ENCODE results near the gene PTH2R. TPM values are rescaled to one million over a fixed set of nuclear protein-coding genes. Genes with fewer than 3 reads are reported as not detected.
"Not testable (repeated sequence)": the region's sequence is repeated elsewhere in the genome, so short reads cannot be mapped to it uniquely, and the experiment has no call there.

PTH2R gene
- polyA plus RNA-seq, 1 donor (not counting 4 experiments of a cell fraction or from before 2014, with no cell fraction given), result not detected

- no peaks in the 10 kb centered on the region for H3K4me1 ChIP-seq (ENCODE audit: control insufficient read depth, extremely low read depth, insufficient read depth, low read length)
- no peaks in the 10 kb centered on the region for H3K79me2 ChIP-seq (ENCODE audit: control insufficient read depth, insufficient read depth, low read length)
- no peaks in the 10 kb centered on the region for H4K20me1 ChIP-seq (ENCODE audit: control insufficient read depth, extremely low read depth, insufficient read depth, low read length)
- no peak for DNase-seq (ENCODE audit: low read depth, low spot score)
- no peaks in the 10 kb centered on the region for H3K9me1 ChIP-seq (ENCODE audit: control insufficient read depth, extremely low read depth, insufficient read depth, low read length)
- dilution Hi-C loops (cut with MboI; ENCODE audit: extremely low pct_ligation_motif_present, low sequenced_read_pairs), result no loop called here
- no peaks in the 10 kb centered on the region for H3K9me3 ChIP-seq (ENCODE audit: control insufficient read depth, low read depth, low read length)
- H3K27ac ChIP-seq (ENCODE audit: control insufficient read depth, insufficient read depth, low read length), result no peak overlapping the region
- no peaks in the 10 kb centered on the region for H3K36me3 ChIP-seq (ENCODE audit: control insufficient read depth in 2 of 2, extremely low read depth in 1 of 2, insufficient read depth in 2 of 2, low read length in 2 of 2)
- H3K4me2 ChIP-seq (ENCODE audit: control insufficient read depth, extremely low read depth, insufficient read depth, low read depth, low read length), result no peak overlapping the region
- no peak overlapping the region for H3K9ac ChIP-seq (ENCODE audit: control insufficient read depth, extremely low read depth, insufficient read depth, low read length)
- TF ChIP-seq EZH2 (IDR thresholded peaks at IDR 0.05; ENCODE audit: low read length) (no peak), CTCF (optimal IDR thresholded peaks at IDR 0.05 in 1 of 3, IDR thresholded peaks at IDR 0.05 in 1 of 3, conservative IDR thresholded peaks at IDR 0.05 in 1 of 3; ENCODE audit: extremely low read depth in 1 of 3, insufficient read depth in 2 of 3, low read length in 3 of 3) (no peak)
- no peaks in the 10 kb centered on the region for H3K27me3 ChIP-seq (ENCODE audit: control insufficient read depth, extremely low read depth, insufficient read depth, low read length)
- H2AFZ ChIP-seq (ENCODE audit: control insufficient read depth, low read length), result peak overlapping the region; percentile 15
- FAIRE-seq, result no peak
- no peak overlapping the region for H3K4me3 ChIP-seq (ENCODE audit: control insufficient read depth in 2 of 3, extremely low read depth in 1 of 3, insufficient read depth in 2 of 3, low read depth in 1 of 3, low read length in 3 of 3)
Measured at GRCh38 chr2:208501206-208501605, 94.6 kb downstream of the PTH2R start.

- H3K9ac ChIP-seq (ENCODE audit: control insufficient read depth, extremely low read depth, insufficient read depth, low read length), result no peak overlapping the region
- dilution Hi-C loops (cut with MboI; ENCODE audit: extremely low pct_ligation_motif_present, low sequenced_read_pairs), result no loop called here
- no peak overlapping the region for H3K4me2 ChIP-seq (ENCODE audit: control insufficient read depth, extremely low read depth, insufficient read depth, low read depth, low read length)
- H2AFZ ChIP-seq (ENCODE audit: control insufficient read depth, low read length), result no peak overlapping the region
- no peaks in the 10 kb centered on the region for H3K79me2 ChIP-seq (ENCODE audit: control insufficient read depth, insufficient read depth, low read length)
- no peak overlapping the region for H3K4me3 ChIP-seq (ENCODE audit: control insufficient read depth in 2 of 3, extremely low read depth in 1 of 3, insufficient read depth in 2 of 3, low read depth in 1 of 3, low read length in 3 of 3)
- DNase-seq (ENCODE audit: low read depth, low spot score) (no peak), FAIRE-seq (no peak)
- H3K36me3 ChIP-seq (ENCODE audit: control insufficient read depth in 2 of 2, extremely low read depth in 1 of 2, insufficient read depth in 2 of 2, low read length in 2 of 2), result no peaks in the 10 kb centered on the region
- TF ChIP-seq EZH2 (IDR thresholded peaks at IDR 0.05; ENCODE audit: low read length), result no peak
- TF ChIP-seq CTCF (optimal IDR thresholded peaks at IDR 0.05 in 1 of 3, IDR thresholded peaks at IDR 0.05 in 1 of 3, conservative IDR thresholded peaks at IDR 0.05 in 1 of 3; ENCODE audit: extremely low read depth in 1 of 3, insufficient read depth in 2 of 3, low read length in 3 of 3), result no peak
- H3K27me3 ChIP-seq (ENCODE audit: control insufficient read depth, extremely low read depth, insufficient read depth, low read length), result no peaks in the 10 kb centered on the region
- no peaks in the 10 kb centered on the region for H3K4me1 ChIP-seq (ENCODE audit: control insufficient read depth, extremely low read depth, insufficient read depth, low read length)
- no peak overlapping the region for H3K27ac ChIP-seq (ENCODE audit: control insufficient read depth, insufficient read depth, low read length)
- H3K9me1 ChIP-seq (ENCODE audit: control insufficient read depth, extremely low read depth, insufficient read depth, low read length), result no peaks in the 10 kb centered on the region
- H3K9me3 ChIP-seq (ENCODE audit: control insufficient read depth, low read depth, low read length), result no peaks in the 10 kb centered on the region
- H4K20me1 ChIP-seq (ENCODE audit: control insufficient read depth, extremely low read depth, insufficient read depth, low read length), result no peaks in the 10 kb centered on the region
Measured at GRCh38 chr2:208502288-208502687, 95.7 kb downstream of the PTH2R start.

DNA sequence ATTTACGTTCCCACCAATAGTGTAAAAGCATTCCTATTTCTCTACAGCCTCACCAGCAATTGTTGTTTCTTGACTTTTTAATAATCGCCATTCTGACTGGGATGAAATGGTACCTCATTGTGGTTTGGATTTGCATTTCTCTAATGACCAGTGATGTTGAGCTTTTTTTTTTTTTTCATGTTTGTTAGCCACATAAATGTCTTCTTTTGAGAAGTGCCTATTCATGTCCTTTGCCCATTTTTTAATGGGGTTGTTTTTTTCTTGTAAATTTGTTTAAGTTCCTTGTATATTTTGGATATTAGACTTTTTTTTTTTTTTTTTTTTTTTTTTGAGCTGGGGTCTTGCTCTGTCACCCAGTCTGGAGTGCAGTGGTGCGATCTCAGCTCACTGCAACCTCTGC is 98.8 kb downstream of the PTH2R start:
- H4K20me1 ChIP-seq (ENCODE audit: control insufficient read depth, extremely low read depth, insufficient read depth, low read length); H3K79me2 ChIP-seq (ENCODE audit: control insufficient read depth, insufficient read depth, low read length); FAIRE-seq; DNase-seq (ENCODE audit: low read depth, low spot score); H2AFZ ChIP-seq (ENCODE audit: control insufficient read depth, low read length); H3K4me2 ChIP-seq (ENCODE audit: control insufficient read depth, extremely low read depth, insufficient read depth, low read depth, low read length); H3K9me3 ChIP-seq (ENCODE audit: control insufficient read depth, low read depth, low read length); H3K9ac ChIP-seq (ENCODE audit: control insufficient read depth, extremely low read depth, insufficient read depth, low read length); H3K9me1 ChIP-seq (ENCODE audit: control insufficient read depth, extremely low read depth, insufficient read depth, low read length); H3K27me3 ChIP-seq (ENCODE audit: control insufficient read depth, extremely low read depth, insufficient read depth, low read length); dilution Hi-C loops (cut with MboI; ENCODE audit: extremely low pct_ligation_motif_present, low sequenced_read_pairs); H3K36me3 ChIP-seq (ENCODE audit: control insufficient read depth in 2 of 2, extremely low read depth in 1 of 2, insufficient read depth in 2 of 2, low read length in 2 of 2); H3K27ac ChIP-seq (ENCODE audit: control insufficient read depth, insufficient read depth, low read length); H3K4me1 ChIP-seq (ENCODE audit: control insufficient read depth, extremely low read depth, insufficient read depth, low read length); H3K4me3 ChIP-seq (ENCODE audit: control insufficient read depth in 2 of 3, extremely low read depth in 1 of 3, insufficient read depth in 2 of 3, low read depth in 1 of 3, low read length in 3 of 3): not testable (repeated sequence)

Data from keratinocyte (primary cell).